Right cardiac atrium (tissue), 5 donors: ENCODE measurements around the gene CDK5RAP2. TPM values are rescaled to one million over a fixed set of nuclear protein-coding genes. Genes with fewer than 3 reads are reported as not detected.

Source experiments
- ATAC-seq, 2 donors: fragments of 200-7000 bp; cut with Tn5 transposase; one replicate each; pipeline versions ENCODE4 v1.8.0 to v1.9.1; 2020; ENCODE audit warnings: moderate library complexity in 2 of 2, mild to moderate bottlenecking in 1 of 2
- DNase-seq, 3 donors: peaks; one replicate each; pipeline ENCODE4 v3.0.0-alpha.2; 2020
- H3K27ac ChIP-seq: one replicate; pipeline ENCODE4 v1.5.1; 2013; ENCODE audit warnings: mild to moderate bottlenecking, low read length, control low read depth, moderate library complexity
- H3K27me3 ChIP-seq: one replicate; pipeline ENCODE4 v1.6.1; 2013; ENCODE audit not compliant: control insufficient read depth, insufficient read depth
- H3K4me1 ChIP-seq: one replicate; pipeline ENCODE4 v1.6.1; 2013; ENCODE audit warnings: low read length; ENCODE audit not compliant: control insufficient read depth, insufficient read depth
- H3K4me3 ChIP-seq: one replicate; pipeline ENCODE4 v1.5.1; 2013; ENCODE audit warnings: low read length, control low read depth
- H3K9me3 ChIP-seq: one replicate; pipeline ENCODE4 v1.6.1; 2013; ENCODE audit warnings: low read length; ENCODE audit not compliant: control insufficient read depth
- WGBS: extraction: QIAGEN DNeasy Blood & Tissue Kit; methylation state at CpG from one replicate; pipeline ENCODE4 v1.1.7; 2013; 5-methylcytosine and 5-hydroxymethylcytosine counted together
- intact Hi-C, 4 donors: fragments of 100-400 bp; cut with DNase I; formaldehyde crosslinking; loops; one replicate each; pipeline versions ENCODE4 v1.11.0 to v1.14.0; 2022 to 2023
- polyA plus RNA-seq: library from polyadenylated mRNA; stranded (reverse); fragments of 200-250 nt; gene quantifications from one replicate; pipeline ENCODE4 v1.2.3, GENCODE V29; 2013
- total RNA-seq, 4 donors: library from RNA; stranded (reverse); fragmentation: NEBNext Ultra II Directional; extraction: Animal tissue kit (Norgen Biotek cat#: 25700); gene quantifications; one replicate each; pipeline ENCODE4 v1.2.1, GENCODE V29; 2021
- donor health status: healthy with polysubstance abuse.
- donor health status: DM: no; HTN: yes; CAD: no.
- donor health status: DM: no; HTN: no; CAD: no.
- donor health status: DM: no; HTN: yes; CAD: no; lungs with severe emphysema.
- donor health status: DM: yes; HTN: yes; CAD: no.

CDK5RAP2 gene
- total and polyA plus RNA-seq, 5 donors: 28.0 to 63.6 (median 46.3) TPM

DNA sequence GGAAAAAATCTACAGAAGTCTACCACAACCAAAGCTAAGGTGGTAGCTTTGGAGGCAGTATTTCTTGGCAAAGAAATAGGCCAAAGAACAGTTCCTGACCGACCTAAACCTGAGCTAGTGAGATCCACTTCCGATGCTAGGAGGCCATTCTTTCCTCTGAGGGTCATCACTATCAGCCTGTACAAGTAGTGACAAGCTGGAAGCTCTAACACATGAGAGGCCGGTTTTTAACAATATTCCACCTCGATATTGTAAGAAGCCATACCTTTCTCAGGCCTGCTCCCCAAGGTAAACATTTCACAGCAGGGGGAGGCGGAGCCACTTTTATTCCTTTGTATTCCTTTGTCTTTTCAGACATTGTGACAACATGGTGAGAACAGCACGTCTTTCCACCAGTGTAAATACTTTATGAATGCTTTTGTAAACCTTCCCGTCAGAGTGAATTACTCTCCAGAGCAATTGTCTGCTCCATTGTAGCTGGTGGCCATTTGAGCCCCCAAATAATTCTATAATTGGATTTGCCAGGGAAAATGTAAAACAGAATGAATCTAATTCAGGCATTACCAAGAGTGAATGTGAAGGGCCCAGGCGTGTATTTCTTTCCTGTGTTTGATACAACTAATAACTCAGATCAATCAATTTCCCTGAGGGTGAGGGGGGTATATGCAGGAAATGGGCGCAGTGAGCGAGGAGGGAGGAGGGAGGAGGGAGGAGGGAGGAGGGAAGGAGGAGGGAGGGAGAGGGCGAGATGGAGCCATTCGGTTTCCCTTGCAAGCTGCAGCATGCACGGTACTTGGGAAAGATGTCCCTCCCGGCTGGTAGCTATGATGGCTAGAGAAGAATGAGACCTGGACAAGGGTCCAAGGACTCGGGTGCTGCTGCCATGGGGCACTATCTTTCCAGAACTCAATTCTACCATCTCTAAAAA is 166.6 kb downstream of the CDK5RAP2 start:
- intact Hi-C loops: no loop called here
- ATAC-seq: no peak

DNA sequence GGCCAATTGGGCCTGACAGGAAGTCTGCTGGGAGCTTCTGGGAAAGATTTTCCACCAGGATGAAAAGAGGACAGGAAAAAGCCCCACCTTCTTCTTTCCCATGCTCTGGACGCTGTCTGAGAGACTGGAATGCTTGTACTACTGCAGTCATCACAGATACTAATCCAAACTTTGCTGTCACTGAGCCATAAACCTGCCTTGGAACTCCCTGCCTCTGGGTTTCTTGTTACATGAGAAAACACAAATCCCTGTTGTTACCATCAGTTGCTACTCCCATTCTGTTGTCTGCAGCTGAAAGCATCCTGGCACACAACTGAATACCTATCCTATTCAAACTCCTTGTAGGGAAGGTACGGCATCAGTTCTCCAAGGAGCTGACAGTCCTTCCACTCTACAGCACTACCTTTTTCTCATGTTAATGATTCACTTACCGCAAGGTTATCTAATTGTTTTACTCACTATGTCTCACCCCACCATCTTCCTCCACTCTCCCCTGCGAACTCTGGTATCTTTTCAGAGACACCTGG is 167.5 kb downstream of the CDK5RAP2 start:
- H3K27ac ChIP-seq: peak overlapping the region; percentile 8
- no peak overlapping the region for H3K4me3 ChIP-seq
- peak; percentile 44 to 78 for ATAC-seq
- intact Hi-C loops: no loop called here
- H3K9me3 ChIP-seq: no peaks in the 10 kb centered on the region
- DNase-seq: no peak
- peaks cover 9% of the 10 kb centered on the region for H3K4me1 ChIP-seq
- WGBS: 74% methylated on average over 4 of the region's 4 CpGs
- H3K27me3 ChIP-seq: no peaks in the 10 kb centered on the region

More for the DNA sequence above, 166.6 kb downstream of the CDK5RAP2 start:
- Histone ChIP-seq H3K9me3 (no peaks in the 10 kb centered on the region), H3K4me3 (no peak overlapping the region), H3K27me3 (no peaks in the 10 kb centered on the region), H3K27ac (no peak overlapping the region), H3K4me1 (peaks cover 9% of the 10 kb centered on the region)
- 94% methylated on average over 15 of the region's 15 CpGs for WGBS
- no peak for DNase-seq

GRCh38 chr9:120411862-120412424 is 168.0 kb downstream of the CDK5RAP2 start:
- Histone ChIP-seq H3K27me3 (no peaks in the 10 kb centered on the region), H3K4me3 (no peak overlapping the region), H3K4me1 (peaks cover 9% of the 10 kb centered on the region), H3K9me3 (no peaks in the 10 kb centered on the region), H3K27ac (peak overlapping the region; percentile 8)
- ATAC-seq (no peak), DNase-seq (peak in 1 of 3 donors; percentile 58)
- intact Hi-C loops: no loop called here
- 73% methylated on average over 5 of the region's 5 CpGs for WGBS

GRCh38 chr9:120410925-120411501 is 169.0 kb downstream of the CDK5RAP2 start:
- H3K27me3 ChIP-seq: no peaks in the 10 kb centered on the region
- no peaks in the 10 kb centered on the region for H3K9me3 ChIP-seq
- ATAC-seq: peak; percentile 47 to 64
- WGBS: 43% methylated on average over 3 of the region's 3 CpGs
- intact Hi-C loops: no loop called here
- peaks cover 9% of the 10 kb centered on the region for H3K4me1 ChIP-seq
- no peak for DNase-seq
- H3K27ac ChIP-seq: no peak overlapping the region
- no peak overlapping the region for H3K4me3 ChIP-seq

- Histone ChIP-seq H3K4me1 (peaks cover 9% of the 10 kb centered on the region), H3K4me3 (no peak overlapping the region), H3K9me3 (no peaks in the 10 kb centered on the region), H3K27ac (no peak overlapping the region), H3K27me3 (no peaks in the 10 kb centered on the region)
- no peak for ATAC-seq
- DNase-seq: no peak
- WGBS: 94% methylated on average over 14 of the region's 14 CpGs
- intact Hi-C loops: no loop called here
Measured at GRCh38 chr9:120408680-120409258, 171.2 kb downstream of the CDK5RAP2 start.

- DNase-seq: no peak
- Histone ChIP-seq H3K27me3 (no peaks in the 10 kb centered on the region), H3K27ac (no peak overlapping the region), H3K4me3 (no peak overlapping the region), H3K9me3 (no peaks in the 10 kb centered on the region), H3K4me1 (no peaks in the 10 kb centered on the region)
- whole genome bisulfite sequencing: 95% methylated on average over 2 of the region's 2 CpGs
- ATAC-seq: no peak
- intact Hi-C loops: no loop called here
Measured at GRCh38 chr9:120405860-120406259, 174.1 kb downstream of the CDK5RAP2 start.

DNA sequence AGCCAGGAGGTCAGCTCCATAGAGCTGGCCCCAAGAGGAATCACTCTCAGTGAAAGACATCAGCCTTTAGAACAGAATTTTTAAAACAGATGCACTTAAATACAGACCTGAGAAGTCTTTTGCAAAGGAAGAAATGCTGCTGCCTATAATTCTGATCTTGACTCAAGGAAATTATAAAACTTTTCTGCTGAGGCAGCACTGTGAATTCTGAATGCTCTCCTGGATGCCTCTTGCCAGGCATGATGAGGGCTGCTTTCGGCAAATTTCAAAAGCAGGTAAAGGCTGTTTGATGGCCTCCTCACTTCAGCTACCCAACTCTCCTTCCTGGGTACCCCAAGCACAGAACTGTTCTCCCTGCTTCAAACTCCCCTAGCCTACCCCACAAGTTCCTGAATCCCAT is 174.8 kb downstream of the CDK5RAP2 start:
- no peak for DNase-seq
- Histone ChIP-seq H3K27ac (no peak overlapping the region), H3K27me3 (no peaks in the 10 kb centered on the region), H3K4me3 (no peak overlapping the region), H3K9me3 (no peaks in the 10 kb centered on the region), H3K4me1 (no peaks in the 10 kb centered on the region)
- 98% methylated on average over 1 of the region's 1 CpG for WGBS
- no peak for ATAC-seq
- intact Hi-C loops: no loop called here

DNA sequence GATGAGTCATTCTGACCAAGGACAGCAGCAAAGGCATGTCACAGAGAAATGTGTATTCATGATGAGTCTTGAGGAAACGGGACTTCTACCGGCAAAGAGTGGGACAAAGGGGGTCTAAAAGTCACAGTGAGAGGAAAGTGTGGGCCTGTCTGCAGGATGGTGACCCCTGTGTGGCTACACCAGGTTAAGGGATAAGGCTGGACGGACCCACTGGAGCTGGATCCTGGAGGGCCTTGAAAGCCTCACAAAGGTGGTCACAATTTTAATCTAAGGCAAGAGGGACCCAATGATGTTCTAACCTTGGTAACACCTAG is 176.5 kb downstream of the CDK5RAP2 start:
- H3K4me3 ChIP-seq: no peak overlapping the region
- intact Hi-C loops: no loop called here
- no peak overlapping the region for H3K27ac ChIP-seq
- H3K27me3 ChIP-seq: no peaks in the 10 kb centered on the region
- ATAC-seq (no peak), DNase-seq (no peak)
- no peaks in the 10 kb centered on the region for H3K9me3 ChIP-seq
- no peaks in the 10 kb centered on the region for H3K4me1 ChIP-seq
- WGBS: 80% methylated on average over 3 of the region's 3 CpGs

GRCh38 chr9:120402741-120403542 is 177.0 kb downstream of the CDK5RAP2 start:
- intact Hi-C loops: no loop called here
- H3K4me1 ChIP-seq: no peaks in the 10 kb centered on the region
- DNase-seq: no peak
- H3K9me3 ChIP-seq: no peaks in the 10 kb centered on the region
- H3K27ac ChIP-seq: no peak overlapping the region
- ATAC-seq: peak; percentile 8 to 40
- no peak overlapping the region for H3K4me3 ChIP-seq
- no peaks in the 10 kb centered on the region for H3K27me3 ChIP-seq
- WGBS: 91% methylated on average over 13 of the region's 13 CpGs

DNA sequence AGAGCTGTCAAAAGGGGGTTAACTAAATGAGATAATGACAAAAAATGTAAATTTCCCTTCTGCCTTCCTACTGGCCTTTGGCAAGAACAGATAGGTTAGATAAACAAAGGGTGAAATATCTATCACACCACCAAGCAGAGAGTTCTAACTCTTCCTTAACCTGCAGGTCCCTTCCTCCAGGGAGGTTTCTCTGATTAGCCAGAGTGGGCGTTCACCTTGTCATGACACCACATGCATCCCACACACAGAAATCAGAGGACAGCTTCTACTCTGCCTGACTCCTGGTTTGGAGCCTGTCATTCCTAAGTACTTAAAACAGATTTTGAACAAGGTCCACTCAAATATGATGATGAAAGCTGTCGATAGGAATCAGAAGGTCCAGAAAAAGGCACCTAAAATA is 180.0 kb downstream of the CDK5RAP2 start:
- H3K27ac ChIP-seq: no peak overlapping the region
- ATAC-seq (no peak), DNase-seq (no peak)
- no peaks in the 10 kb centered on the region for H3K9me3 ChIP-seq
- intact Hi-C loops: no loop called here
- H3K27me3 ChIP-seq: no peaks in the 10 kb centered on the region
- H3K4me1 ChIP-seq: no peaks in the 10 kb centered on the region
- no peak overlapping the region for H3K4me3 ChIP-seq
- 94% methylated on average over 2 of the region's 2 CpGs for WGBS
